ENCODE measurements around the gene PTPMT1. TPM values are rescaled to one million over a fixed set of nuclear protein-coding genes. Genes with fewer than 3 reads are reported as not detected.

Gene PTPMT1
- total RNA-seq, 1 experiment from 2014 or later = 108 TPM

DNA sequence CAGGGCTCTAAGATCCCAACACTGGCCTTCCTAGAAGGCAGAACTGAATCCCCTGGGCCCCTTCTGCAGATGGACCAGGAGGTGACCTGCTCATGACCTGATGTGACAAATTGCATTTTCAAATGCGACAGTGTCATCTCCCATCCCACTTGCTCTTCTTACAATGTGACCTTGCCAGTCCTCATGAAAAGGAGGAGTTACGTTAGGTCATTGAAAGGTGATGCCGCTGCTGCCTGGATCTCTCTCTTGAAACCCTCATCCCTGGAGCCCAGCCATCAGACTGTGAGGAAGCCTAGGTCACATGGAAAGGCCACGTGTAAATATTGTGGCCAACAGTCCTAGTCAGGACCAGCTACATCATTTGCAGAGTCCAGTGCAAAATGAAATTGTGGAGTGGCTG, 34.5 kb downstream of the PTPMT1 start:
- H3K4me3 ChIP-seq (ENCODE audit: low read depth, low read length) = no peak overlapping the region
- no TSS peak for BruUV-seq (replicated peaks)
- no peaks in the 10 kb centered on the region for H3K27me3 ChIP-seq (replicated peaks; ENCODE audit: control insufficient read depth, insufficient read depth, low read length)
- no peaks in the 10 kb centered on the region for H3K9me3 ChIP-seq
- Mint-ChIP-seq H3K27ac (ENCODE audit: unreplicated experiment) (no peak overlapping the region), H3K9me3 (ENCODE audit: unreplicated experiment) (no peaks in the 10 kb centered on the region), H3K4me1 (ENCODE audit: low read depth, unreplicated experiment) (no peaks in the 10 kb centered on the region), H3K27me3 (ENCODE audit: insufficient read depth, unreplicated experiment) (peaks cover 7% of the 10 kb centered on the region), H3K36me3 (ENCODE audit: insufficient read depth, unreplicated experiment) (no peaks in the 10 kb centered on the region), H3K4me3 (ENCODE audit: unreplicated experiment) (no peak overlapping the region)
- TF ChIP-seq CTCF (IDR thresholded peaks at IDR 0.05; ENCODE audit: insufficient read depth in 1 of 2, low read depth in 1 of 2, low read length in 1 of 2, severe bottlenecking in 1 of 2, unreplicated experiment in 1 of 2) = no peak
- intact Hi-C loops (cut with micrococcal nuclease; ENCODE audit: unreplicated experiment) = no loop called here
- DNase-seq = peak in 1 of 2 experiments; percentile 12
- H3K36me3 ChIP-seq (ENCODE audit: control insufficient read depth, insufficient read depth, low read length) = no peaks in the 10 kb centered on the region
- CTCF ChIA-PET = no interaction called here
- POLR2A ChIA-PET = no interaction called here
- no peaks in the 10 kb centered on the region for H3K4me1 ChIP-seq

GRCh38 chr11:47603295-47603694, 37.9 kb downstream of the PTPMT1 start:
- Mint-ChIP-seq H3K4me1 (ENCODE audit: low read depth, unreplicated experiment) (no peaks in the 10 kb centered on the region), H3K27ac (ENCODE audit: unreplicated experiment) (no peak overlapping the region), H3K9me3 (ENCODE audit: unreplicated experiment) (no peaks in the 10 kb centered on the region), H3K27me3 (ENCODE audit: insufficient read depth, unreplicated experiment) (no peaks in the 10 kb centered on the region), H3K4me3 (ENCODE audit: unreplicated experiment) (no peak overlapping the region), H3K36me3 (ENCODE audit: insufficient read depth, unreplicated experiment) (peaks cover 13% of the 10 kb centered on the region)
- Histone ChIP-seq H3K9me3 (no peaks in the 10 kb centered on the region), H3K4me3 (ENCODE audit: low read depth, low read length) (no peak overlapping the region), H3K27me3 (replicated peaks; ENCODE audit: control insufficient read depth, insufficient read depth, low read length) (no peaks in the 10 kb centered on the region), H3K36me3 (ENCODE audit: control insufficient read depth, insufficient read depth, low read length) (no peaks in the 10 kb centered on the region), H3K4me1 (no peaks in the 10 kb centered on the region)
- intact Hi-C loops (cut with micrococcal nuclease; ENCODE audit: unreplicated experiment) = no loop called here
- TF ChIP-seq CTCF (IDR thresholded peaks at IDR 0.05; ENCODE audit: insufficient read depth in 1 of 2, low read depth in 1 of 2, low read length in 1 of 2, severe bottlenecking in 1 of 2, unreplicated experiment in 1 of 2) = no peak
- no TSS peak for BruUV-seq (replicated peaks)
- no peak for DNase-seq
- ChIA-PET POLR2A (no interaction called here), CTCF (no interaction called here)

- ChIA-PET CTCF (no interaction called here), POLR2A (interaction anchor here (0.6 kb wide), 1 partner anchor 49 kb away, joined by 3 read pairs; no protein-coding TSS in a partner anchor)
- H3K9me3 Mint-ChIP-seq (ENCODE audit: unreplicated experiment) = no peaks in the 10 kb centered on the region
- H3K4me1 ChIP-seq = no peaks in the 10 kb centered on the region
- H3K9me3 ChIP-seq = no peaks in the 10 kb centered on the region
- H3K4me1 Mint-ChIP-seq (ENCODE audit: low read depth, unreplicated experiment) = no peaks in the 10 kb centered on the region
- no TSS peak for BruUV-seq (replicated peaks)
- H3K36me3 Mint-ChIP-seq (ENCODE audit: insufficient read depth, unreplicated experiment) = peaks cover 15% of the 10 kb centered on the region
- no peak overlapping the region for H3K4me3 Mint-ChIP-seq (ENCODE audit: unreplicated experiment)
- no peaks in the 10 kb centered on the region for H3K27me3 Mint-ChIP-seq (ENCODE audit: insufficient read depth, unreplicated experiment)
- DNase-seq = no peak
- H3K27me3 ChIP-seq (replicated peaks; ENCODE audit: control insufficient read depth, insufficient read depth, low read length) = no peaks in the 10 kb centered on the region
- H3K36me3 ChIP-seq (ENCODE audit: control insufficient read depth, insufficient read depth, low read length) = no peaks in the 10 kb centered on the region; the same call in 1 of the 2 replicates
- no peak for TF ChIP-seq CTCF (IDR thresholded peaks at IDR 0.05; ENCODE audit: insufficient read depth in 1 of 2, low read depth in 1 of 2, low read length in 1 of 2, severe bottlenecking in 1 of 2, unreplicated experiment in 1 of 2)
- intact Hi-C loops (cut with micrococcal nuclease; ENCODE audit: unreplicated experiment) = no loop called here
- no peak overlapping the region for H3K4me3 ChIP-seq (ENCODE audit: low read depth, low read length)
- H3K27ac Mint-ChIP-seq (ENCODE audit: unreplicated experiment) = no peak overlapping the region
Observed at GRCh38 chr11:47605921-47606320, 40.5 kb downstream of the PTPMT1 start.

All from Caco-2 (cell line).